SK-N-SH (cell line): ENCODE results near the gene PRKCG. TPM values are rescaled to one million over a fixed set of nuclear protein-coding genes. Genes with fewer than 3 reads are reported as not detected.

ENCODE experiments used
- polyA plus RNA-seq, 3 experiments: library from polyadenylated mRNA; depleted of rRNA; stranded (reverse); fragments of >200 nt; gene quantifications; 2 replicates each; pipeline ENCODE4 v1.2.3, GENCODE V29; 2012

Gene PRKCG
- polyA plus RNA-seq, 1 of the 3 experiments (the other 2 are of a cell fraction) = 0.08 TPM

Other genes starting within 250 kb of the PRKCG start
- gene NLRP12, start 57.9 kb upstream of the PRKCG start, polyA plus RNA-seq (2012; rRNA removed) = 0.02 and 0.05 TPM in 2 replicates
- 28.3 and 38.7 TPM in 2 replicates for gene MYADM, start 14.3 kb upstream of the PRKCG start, polyA plus RNA-seq (2012; rRNA removed)
- gene CACNG7, start 27.1 kb downstream of the PRKCG start, polyA plus RNA-seq (2012; rRNA removed) = 25.7 and 30.7 TPM in 2 replicates
- gene CACNG8, start 80.7 kb downstream of the PRKCG start, polyA plus RNA-seq (2012; rRNA removed) = 1.1 and 1.3 TPM in 2 replicates
- gene CACNG6, start 109.4 kb downstream of the PRKCG start, polyA plus RNA-seq (2012; rRNA removed) = 0.96 and 1.2 TPM in 2 replicates
- 0.10 and 0.24 TPM in 2 replicates for gene VSTM1, start 181.7 kb downstream of the PRKCG start, polyA plus RNA-seq (2012; rRNA removed)
- not detected in 2 replicates for gene TARM1, start 199.2 kb downstream of the PRKCG start, polyA plus RNA-seq (2012; rRNA removed)
- 0.97 and 1.2 TPM in 2 replicates for gene OSCAR, start 218.6 kb downstream of the PRKCG start, polyA plus RNA-seq (2012; rRNA removed)
- gene NDUFA3, start 220.7 kb downstream of the PRKCG start, polyA plus RNA-seq (2012; rRNA removed) = 71.5 and 87.0 TPM in 2 replicates
- 39.8 and 49.7 TPM in 2 replicates for gene TFPT, start 233.5 kb downstream of the PRKCG start, polyA plus RNA-seq (2012; rRNA removed)
- gene PRPF31, start 233.6 kb downstream of the PRKCG start, polyA plus RNA-seq (2012; rRNA removed) = 72.2 and 81.0 TPM in 2 replicates